Left cardiac atrium (tissue), 4 donors: ENCODE data around the gene CPT1B. TPM values are rescaled to one million over a fixed set of nuclear protein-coding genes. Genes with fewer than 3 reads are reported as not detected.
"Not testable (repeated sequence)": the region's sequence is repeated elsewhere in the genome, so short reads cannot be mapped to it uniquely, and the experiment has no call there.

ENCODE experiments used
- ATAC-seq, 2 donors: fragments of 200-7000 bp; cut with Tn5 transposase; one replicate each; pipeline ENCODE4 v1.9.1; 2020; ENCODE audit warnings: mild to moderate bottlenecking in 2 of 2, moderate library complexity in 2 of 2
- DNase-seq: peaks from one replicate; pipeline ENCODE4 v3.0.0-alpha.2; 2020
- intact Hi-C, 2 donors: fragments of 100-400 bp; cut with DNase I; formaldehyde crosslinking; loops; one replicate each; pipeline versions ENCODE4 v1.14.1 to v1.15.1; 2022 to 2023
- total RNA-seq, 2 donors: library from RNA; stranded (reverse); fragmentation: NEBNext Ultra II Directional; extraction: Animal tissue kit (Norgen Biotek cat#: 25700); gene quantifications; one replicate each; pipeline ENCODE4 v1.2.1, GENCODE V29; 2021
- donor health status: DM: no; HTN: yes; CAD: no.
- donor health status: DM: no; HTN: yes; CAD: no; lungs with severe emphysema.
- donor health status: DM: yes; HTN: yes; CAD: no.
- donor health status: Dilated cardiomyopathy.

The CPT1B gene
- total RNA-seq, 2 donors from 2014 or later = 201 to 269 TPM

DNA sequence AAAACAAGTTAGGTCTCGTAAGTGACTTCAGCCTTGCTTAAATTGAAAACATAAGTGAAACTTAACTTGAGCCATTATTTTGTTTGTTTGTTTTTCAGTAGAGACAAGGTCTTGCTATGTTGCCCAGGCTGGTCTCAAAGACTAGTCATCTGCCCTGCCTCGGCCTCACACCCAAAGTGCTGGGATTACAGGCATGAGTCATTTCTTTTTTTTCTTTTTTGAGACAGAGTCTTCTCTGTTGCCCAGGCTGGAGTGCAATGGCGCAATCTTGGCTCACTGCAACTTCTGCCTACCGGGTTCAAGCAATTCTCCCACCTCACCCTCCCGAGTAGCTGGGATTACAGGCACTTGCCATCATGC is 36.6 kb downstream of the CPT1B start:
- ATAC-seq = peak in 1 of 2 donors; percentile 53
- DNase-seq = peak; percentile 58
- intact Hi-C loops = loop anchor here in 1 of 2 donors (10.0 kb wide), 1 partner anchor 73 kb away; no protein-coding TSS in a partner anchor

DNA sequence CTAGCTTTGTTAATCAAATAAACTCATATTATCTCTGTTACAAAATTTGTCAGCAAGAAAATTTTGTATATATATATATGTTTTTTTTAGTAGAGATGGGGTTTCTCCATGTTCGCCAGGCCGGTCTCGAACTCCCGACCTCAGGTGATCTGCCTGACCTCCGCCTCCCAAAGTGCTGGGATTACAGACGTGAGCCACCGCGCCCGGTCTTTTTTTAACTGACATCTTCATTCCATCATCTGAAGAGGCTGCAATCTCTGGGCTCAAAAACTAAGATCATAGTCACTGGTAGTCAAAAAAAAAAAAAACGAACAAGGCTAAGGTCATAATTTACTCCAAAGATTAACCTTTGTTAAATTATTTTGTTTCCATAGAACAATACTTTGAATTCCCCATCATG is 37.8 kb downstream of the CPT1B start:
- ATAC-seq = no peak
- no peak for DNase-seq
- intact Hi-C loops = loop anchor here in 1 of 2 donors (10.0 kb wide), 1 partner anchor 74 kb away; no protein-coding TSS in a partner anchor

DNA sequence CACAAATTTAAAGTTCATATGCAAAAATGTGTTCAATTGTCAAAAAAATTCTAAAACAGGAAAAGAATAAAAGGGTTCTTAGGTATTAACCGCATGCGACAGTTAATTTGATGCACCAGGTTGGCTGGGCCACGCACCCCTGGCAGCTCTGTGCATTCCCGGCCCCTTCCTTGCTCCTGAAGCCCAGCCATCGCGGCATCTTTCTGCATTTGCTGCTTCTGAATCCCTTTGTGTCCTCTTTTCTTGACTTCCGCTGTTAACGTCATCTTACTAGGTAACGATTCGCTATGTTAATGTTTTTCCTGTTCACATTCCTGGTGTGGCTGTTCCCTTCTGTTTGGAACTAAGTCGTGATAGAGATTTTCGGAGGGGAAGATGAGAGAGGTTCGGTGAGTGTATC is 40.5 kb downstream of the CPT1B start:
- intact Hi-C loops = no loop called here
- DNase-seq (no peak), ATAC-seq (no peak)

DNA sequence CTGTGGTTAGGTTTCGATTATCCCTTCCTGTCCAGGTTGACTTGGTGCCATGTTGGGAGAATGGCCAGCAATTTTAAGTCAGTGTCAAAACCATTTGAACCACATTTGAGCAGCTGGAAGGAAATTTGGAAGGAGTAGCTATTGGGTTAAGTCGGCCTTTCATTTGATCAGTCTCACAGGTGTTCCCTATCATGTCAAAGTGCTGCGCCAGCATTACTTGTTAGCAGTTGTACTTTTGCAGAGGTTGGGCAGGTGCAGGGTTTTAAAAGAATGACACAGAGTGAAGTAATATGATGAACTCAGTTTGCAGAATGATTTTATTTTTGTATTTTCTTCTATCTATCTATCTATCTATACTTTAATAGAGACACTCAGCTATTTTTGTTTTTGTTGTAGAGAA is 42.0 kb downstream of the CPT1B start:
- DNase-seq = no peak
- no peak for ATAC-seq
- intact Hi-C loops = no loop called here

DNA sequence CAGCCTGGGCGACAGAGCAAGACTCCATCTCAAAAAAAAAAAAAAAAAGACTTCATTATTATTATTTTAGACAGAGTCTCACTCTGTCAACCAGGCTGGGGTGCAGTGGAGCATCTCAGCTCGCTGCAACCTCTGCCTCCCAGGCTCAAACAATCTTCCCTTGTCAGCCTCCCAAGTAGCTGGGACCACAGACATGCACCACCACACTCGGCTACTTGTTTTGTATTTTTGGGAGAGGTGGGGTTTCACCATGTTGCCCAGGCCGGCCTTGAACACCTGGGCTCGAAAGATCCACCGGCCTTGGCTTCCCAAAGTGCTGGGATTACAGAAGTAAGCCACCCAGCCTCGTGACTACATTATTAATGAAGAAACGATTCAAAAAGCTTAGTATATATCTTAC is 43.1 kb downstream of the CPT1B start:
- DNase-seq = no peak
- intact Hi-C loops = no loop called here
- no peak for ATAC-seq

DNA sequence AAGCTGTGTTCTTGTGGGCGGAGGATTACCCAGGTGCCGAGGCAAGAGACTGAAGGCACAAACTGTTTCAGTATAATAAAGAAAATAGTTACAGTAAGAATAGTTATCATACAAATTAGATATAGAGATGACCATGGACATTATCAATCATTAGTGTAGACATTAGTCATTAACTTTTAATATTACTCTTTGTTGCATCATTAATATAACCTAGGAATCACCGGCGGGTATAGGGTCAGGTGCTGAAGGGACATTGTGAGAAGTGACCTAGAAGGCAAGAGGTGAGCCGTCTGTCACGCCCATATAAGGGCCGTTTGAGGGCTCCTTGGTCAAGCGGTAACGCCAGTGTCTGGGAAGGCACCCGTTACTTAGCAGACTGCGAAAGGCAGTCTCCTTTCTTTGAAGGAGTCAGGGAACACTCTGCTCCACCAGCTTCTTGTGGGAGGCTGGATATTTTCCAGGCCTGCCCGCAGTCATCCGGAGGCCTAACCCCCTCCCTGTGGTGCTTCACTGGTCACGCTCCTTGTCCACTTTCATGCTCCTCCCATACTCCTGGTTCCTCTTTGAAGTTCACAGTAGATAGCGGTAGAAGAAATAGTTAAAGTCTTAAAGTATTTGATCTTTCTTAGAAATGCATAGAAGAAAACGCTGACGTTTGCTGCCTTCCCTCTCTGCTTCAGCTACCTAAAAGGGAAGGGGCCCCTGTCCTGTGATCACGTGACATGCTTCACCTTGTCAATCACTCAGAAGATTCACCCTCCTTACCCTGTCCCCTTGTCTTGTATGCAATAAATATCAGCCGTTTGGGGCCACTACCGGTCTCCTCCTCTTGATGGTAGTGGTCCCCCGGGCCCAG is 44.1 kb downstream of the CPT1B start:
- DNase-seq = peak; percentile 55
- intact Hi-C loops, ATAC-seq: not testable (repeated sequence)

DNA sequence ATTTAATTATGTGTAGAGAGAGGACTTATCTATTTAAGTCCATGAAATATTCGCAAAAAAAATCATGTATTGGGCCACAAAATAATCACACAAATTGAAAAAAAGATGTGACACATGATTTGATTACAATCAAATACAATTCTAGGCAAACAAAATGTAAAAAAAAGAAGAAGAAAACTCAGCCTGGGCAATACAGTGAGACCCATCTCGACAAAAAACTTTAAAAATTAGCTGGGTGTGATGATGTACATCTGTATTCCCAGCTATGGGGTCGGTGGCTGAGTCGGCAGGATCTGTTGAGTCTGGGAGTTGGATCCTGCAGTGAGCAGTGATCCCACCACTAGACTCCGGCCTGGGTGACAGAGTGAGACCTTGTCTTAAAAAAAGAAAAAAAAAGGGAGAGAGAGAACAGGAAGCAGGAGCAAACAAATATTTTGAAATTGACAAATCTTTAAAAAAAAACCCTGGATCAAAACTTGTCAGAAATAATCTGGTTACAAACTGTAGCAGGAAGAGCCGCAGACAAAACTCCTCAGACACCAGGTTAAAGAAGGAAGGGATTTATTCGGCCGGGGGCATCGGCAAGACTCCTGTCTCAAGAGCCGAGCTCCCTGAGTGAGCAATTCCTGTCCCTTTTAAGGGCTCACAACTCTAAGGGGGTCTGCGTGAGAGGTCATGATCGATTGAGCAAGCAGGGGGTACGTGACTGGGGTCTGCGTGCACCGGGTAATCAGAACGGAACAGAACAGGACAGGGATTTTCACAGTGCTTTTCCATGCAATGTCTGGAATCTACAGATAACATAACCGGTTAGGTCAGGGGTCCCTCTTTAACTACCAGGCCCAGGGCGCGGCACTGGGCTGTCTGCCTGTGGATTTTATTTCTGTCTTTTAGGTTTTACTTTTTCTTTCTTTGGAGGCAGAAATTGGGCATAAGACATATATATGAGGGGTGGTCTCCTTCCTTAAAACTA is 45.1 kb downstream of the CPT1B start:
- DNase-seq (no peak), ATAC-seq (no peak)
- intact Hi-C loops = no loop called here

DNA sequence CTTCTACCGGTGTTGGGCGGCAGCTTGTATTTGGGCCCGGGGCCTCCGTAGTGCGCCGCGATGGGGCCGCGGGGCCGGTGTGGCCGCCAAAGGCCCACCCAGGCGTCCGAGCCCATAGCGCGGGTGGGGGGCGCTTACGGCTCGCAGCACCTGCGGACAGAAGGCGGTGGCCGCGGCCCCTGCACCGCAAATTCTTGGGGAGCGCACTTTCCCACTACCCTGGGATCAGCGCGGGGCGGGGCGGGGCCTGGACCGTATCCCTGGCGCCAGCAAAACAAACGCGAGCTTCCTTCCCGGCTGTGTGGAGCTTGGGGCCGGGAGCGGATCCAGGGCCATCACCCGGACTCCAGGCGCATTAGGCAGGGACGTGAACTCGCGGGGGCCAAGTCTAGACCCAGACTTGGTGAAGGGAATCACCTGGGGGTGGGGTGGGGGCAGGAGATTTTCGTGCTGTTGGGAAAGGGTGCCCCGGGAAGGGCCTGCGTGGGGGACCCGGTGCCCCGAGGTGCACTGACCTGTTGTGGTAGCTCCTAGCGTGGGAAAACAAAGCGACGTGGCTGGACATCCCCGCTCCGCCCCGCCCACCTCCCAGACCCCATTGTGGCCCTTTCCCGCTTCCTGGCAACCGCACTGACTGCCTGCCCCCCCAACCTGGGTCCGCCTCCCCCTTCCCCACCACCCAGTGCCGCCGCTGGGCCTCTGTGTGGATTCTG is 46.1 kb downstream of the CPT1B start:
- intact Hi-C loops = no loop called here
- DNase-seq (peak; percentile 91), ATAC-seq (peak; percentile 50 to 56)

DNA sequence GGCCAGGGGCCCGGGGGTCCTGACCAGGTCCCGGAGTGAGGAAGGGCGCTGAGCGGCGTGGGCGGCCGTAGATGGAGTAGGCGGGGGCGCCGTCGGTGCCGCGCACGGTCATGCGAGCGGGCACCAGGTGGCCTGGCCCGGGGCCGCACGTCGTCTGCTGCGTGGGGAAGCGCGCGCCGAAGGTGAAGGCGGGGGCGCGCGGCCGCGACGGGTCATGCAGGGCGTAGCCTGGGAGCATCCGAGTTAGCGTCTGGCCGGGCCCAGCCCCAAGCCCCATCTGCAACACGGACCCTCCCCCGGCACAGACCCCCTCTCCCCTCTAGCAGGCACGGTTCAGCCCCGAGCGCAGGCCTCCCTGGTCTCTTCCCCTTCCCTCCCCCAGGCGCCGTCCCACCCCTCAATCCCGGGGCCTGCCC is 46.7 kb downstream of the CPT1B start:
- DNase-seq = peak; percentile 77
- ATAC-seq = peak; percentile 25
- intact Hi-C loops = no loop called here

DNA sequence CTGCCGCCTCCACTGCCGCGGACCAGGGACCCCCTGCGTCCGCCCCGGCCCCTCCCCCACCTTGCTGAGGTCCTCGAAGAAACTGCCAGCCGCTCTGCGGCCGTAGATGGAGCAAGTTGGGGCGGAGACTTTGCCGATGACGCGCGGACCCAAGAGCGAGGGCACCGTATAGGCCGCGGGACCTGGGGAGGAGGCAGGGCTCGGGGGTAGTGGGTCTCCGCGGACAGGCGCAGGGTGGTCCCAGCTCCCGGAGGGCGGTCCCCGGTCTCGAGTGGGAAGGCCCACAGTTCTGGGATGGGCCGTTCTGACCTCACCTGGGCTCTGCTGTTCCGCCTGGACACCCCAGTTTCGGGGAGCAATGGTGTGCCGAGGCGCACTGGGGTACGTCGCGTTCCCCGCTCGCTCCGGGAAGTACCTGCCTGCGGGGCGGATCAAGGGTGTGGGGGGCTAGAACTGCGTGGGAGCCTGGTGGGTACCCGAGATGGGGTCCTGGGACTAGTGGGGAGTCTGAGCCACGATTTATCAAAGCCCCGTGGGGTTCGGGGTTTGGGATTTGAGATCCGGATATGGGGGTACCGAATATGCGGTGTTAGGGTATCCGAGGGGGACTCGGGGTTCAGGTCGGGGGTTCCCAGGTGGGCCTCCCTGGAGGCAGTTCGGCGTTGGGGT is 47.2 kb downstream of the CPT1B start:
- DNase-seq (peak; percentile 93), ATAC-seq (peak; percentile 56 to 63)
- intact Hi-C loops = no loop called here

DNA sequence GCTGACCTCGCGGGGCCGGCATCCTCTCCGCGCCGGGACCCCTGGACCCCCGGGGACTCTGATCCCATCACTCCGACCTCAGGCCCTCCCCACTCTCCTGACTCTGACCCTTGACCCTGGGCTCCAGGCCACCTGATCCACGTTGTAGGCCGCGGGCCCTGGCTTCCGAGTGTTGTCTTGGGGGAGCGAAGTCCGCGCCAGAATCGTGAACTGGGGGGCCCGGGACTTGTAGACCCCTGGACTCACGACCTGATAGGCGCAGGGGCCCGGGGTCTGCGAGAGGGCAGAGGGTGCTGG is 47.7 kb downstream of the CPT1B start:
- DNase-seq (no peak), ATAC-seq (peak in 1 of 2 donors; percentile 0)
- intact Hi-C loops = no loop called here

DNA sequence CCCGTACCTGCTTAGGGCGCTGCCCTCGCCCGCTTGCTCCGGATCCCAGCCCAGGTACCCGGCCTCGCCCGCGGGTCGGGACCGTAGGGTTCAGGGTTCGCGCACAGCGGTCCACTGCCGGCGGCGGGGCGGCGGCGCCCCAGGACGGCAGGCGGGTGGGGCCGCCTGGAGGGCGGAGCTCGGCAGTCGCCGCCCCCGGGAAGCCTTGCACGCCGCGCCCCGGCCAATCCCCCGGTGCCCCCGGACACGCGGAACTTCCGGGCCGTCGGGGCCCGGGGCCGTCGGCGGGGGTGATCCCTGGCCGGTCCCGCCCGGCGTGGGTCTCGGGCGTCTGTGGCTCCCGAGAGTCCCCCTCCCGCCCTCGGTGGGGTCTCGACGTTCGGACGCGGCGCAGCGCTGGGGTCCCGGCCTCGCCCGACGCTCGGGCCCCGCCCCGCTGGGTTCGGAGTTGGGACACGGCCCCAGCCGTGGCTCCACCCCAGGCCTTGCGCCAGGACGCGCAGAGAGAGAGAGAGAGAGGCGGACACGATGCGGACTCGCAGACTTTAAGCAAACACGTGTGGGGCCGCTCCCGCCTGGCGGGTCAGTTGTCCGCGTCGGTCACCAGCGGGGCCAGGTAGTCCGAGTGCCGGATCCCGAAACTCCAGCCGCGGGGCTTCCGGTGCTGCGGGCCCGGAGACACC is 48.2 kb downstream of the CPT1B start, which contains the start of gene TYMP:
Gene TYMP (minus strand): TSS at position 116 of the 683 bp plus-strand sequence. CDS start 303 bp downstream, outside the sequence.
- intact Hi-C loops = no loop called here
- DNase-seq (peak; percentile 92), ATAC-seq (peak; percentile 32 to 44)

DNA sequence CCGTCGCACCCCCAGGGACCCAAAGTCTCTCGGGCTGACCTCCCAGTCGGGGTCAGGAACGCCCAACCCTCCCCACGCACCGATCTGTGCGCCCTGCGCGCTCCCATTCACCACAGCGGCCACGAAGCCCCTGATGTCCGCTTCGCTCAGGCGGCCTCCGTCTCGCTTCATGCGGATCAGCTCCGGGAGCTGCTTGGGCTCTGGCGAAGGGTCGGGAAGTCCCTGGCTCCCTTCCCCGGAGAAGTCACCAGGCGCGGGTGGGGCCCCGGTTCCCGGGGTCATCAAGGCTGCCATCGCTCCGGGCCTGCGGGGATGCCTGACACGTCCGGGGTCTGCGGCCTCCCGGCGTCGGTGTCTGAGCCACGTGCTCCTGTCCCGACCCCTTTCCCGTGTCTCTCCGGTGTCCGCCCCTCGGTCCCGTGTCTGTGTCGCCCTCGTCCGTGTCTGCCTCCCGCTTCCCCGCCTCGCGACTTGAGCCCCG is 48.8 kb downstream of the CPT1B start:
- ATAC-seq = no peak
- peak; percentile 60 for DNase-seq
- intact Hi-C loops = no loop called here

DNA sequence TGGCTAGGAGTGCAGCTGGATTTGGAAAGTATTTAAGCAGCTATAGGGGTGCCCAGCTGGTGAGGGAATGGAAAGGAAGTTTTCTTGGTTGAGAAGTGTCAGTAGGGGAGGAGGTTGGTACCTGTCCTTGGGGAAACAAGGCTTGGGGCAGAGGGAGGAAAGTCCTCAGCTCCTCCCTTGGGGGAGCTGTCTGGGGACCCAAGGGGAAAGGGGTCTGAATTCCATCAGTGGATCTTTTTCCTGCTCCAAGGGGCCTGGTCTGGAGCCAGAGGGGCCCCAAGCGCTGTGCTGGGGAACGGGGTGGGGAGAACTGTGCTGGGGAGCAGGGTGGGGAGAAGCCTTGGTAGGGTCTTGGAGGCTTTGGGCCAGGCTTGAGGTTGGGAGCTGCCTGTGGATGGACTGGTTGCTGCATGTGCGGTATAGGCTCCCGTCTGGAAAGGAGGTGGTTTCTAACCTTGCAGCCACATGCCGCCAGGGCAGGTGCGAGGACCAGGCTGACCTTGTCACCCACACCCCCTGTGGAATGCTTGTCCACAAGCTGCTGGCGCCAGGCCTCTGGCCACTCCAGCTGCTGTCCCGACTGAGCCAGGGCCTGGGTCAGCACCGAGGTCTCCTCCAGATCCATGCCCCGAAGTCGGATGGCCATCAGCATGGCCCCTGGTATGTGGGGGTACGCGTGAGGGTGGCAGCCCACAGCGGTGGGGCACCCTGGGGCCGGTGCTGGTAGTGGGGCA is 49.4 kb downstream of the CPT1B start:
- DNase-seq (no peak), ATAC-seq (no peak)
- intact Hi-C loops = no loop called here

DNA sequence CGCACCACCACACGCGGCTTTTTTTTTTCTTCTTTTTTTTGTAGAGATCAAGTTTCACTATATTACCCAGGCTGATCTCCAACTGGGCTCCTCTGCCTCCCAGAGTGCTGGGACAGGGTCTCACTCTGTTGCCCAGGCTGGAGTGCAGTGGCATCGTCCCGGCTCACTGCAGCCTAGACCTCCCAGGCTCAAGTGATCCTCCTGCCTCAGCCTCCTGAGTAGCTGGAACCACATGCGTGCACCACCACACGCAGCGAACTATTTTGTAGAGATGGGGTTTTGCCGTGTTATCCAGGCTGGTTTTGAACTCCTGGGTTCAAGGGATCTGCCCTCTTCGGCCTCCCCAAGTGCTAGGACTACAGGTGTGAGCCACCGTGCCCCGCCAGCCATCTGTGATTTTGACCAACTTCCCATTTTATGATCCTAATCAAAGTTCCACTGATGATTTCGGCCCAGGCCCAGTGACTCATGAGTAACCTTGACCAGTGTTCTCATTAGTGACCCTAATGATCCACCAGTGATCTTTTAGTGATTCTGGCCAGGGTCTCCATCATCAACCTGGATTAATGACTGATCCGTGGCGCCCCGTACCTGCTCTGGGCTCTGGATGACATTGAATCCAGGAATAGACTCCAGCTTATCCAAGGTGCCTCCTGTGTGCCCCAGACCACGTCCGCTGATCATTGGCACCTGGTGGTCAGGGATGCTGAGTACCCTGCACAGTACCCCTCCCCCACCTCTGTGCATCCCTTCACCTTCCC is 50.1 kb downstream of the CPT1B start:
- DNase-seq (peak; percentile 26), ATAC-seq (no peak)
- intact Hi-C loops = no loop called here

DNA sequence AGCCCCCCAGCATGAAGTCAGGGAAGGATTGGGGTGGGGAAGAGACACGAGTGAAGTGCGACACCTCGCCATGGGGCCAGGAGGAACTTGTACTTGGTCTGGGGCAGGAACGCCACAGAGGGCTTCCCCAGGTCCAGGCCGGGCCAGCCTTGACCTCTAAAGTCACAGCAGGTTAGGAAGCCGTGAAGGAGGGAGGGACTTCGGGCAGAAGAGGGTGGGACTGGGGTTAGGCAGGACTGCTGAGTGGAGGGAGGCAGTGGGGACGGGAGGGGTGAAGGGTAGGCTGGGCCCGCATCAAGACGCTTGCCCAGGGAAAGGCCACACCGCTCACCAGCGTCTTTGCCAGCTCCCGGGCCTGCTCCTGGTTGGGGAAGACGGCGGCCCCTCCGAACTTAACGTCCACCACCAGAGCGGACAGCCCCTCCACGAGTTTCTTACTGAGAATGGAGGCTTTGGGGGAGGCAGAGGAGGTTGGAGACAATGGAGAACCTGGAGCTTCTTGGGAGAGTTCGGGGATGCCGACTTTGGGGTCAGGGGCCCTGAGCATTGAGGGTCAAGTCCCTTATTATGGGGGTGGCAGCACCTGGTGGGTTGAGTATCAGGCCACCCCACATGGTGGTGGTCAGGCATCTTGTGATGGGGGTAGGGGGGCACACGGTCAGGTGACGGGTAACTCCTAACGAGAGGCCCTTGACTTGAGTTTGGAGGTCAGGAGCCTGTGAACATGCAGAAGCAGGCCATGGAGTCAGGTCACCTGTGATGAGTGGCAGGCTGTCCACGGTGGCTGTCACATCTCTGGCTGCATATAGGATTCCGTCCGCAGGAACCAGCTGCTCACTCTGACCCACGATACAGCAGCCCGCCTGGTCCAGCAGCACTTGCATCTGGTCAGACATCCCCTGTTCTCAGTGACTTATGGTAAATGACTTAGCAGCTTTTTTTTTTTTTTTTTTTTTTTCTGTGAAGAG is 51.1 kb downstream of the CPT1B start:
- DNase-seq (peak; percentile 74), ATAC-seq (peak; percentile 1 to 3)
- intact Hi-C loops = no loop called here
